ENCODE measurements around the gene IQGAP3.

- TF ChIP-seq CTCF (IDR thresholded peaks at IDR 0.05) = no peak
- TF ChIP-seq ZFX (IDR thresholded peaks at IDR 0.05; ENCODE audit: borderline replicate concordance) = no peak
Measured at GRCh38 chr1:156522443-156522970, 49.9 kb downstream of the IQGAP3 start.

Measured in 22Rv1 (cell line).